Thoracic aorta endothelial cell (primary cell): ENCODE results near the gene HTR3A. TPM values are rescaled to one million over a fixed set of nuclear protein-coding genes. Genes with fewer than 3 reads are reported as not detected.

Experiments used
- total RNA-seq: library from RNA; depleted of rRNA; stranded (reverse); fragments of >200 nt; gene quantifications from 2 replicates; pipeline ENCODE4 v1.2.3, GENCODE V29; 2012

Gene HTR3A
- total RNA-seq: not detected in 2 replicates

GRCh38 chr11:113974741-113975470 is at the start of gene HTR3A:
HTR3A (plus strand) TSS chr11:113975108; CDS start chr11:113975326, 218 bp downstream.

Other genes starting within 250 kb of the HTR3A start
- 38.0 and 43.2 TPM in 2 replicates for gene ZW10, start 201.4 kb upstream of the HTR3A start, total RNA-seq
- gene CLDN25, start 195.3 kb upstream of the HTR3A start, total RNA-seq: not detected in 2 replicates
- 45.7 and 61.3 TPM in 2 replicates for gene USP28, start 99.5 kb upstream of the HTR3A start, total RNA-seq
- not detected in 2 replicates for gene HTR3B, start 70.3 kb upstream of the HTR3A start, total RNA-seq
- 12.2 and 15.7 TPM in 2 replicates for gene ZBTB16, start 84.6 kb downstream of the HTR3A start, total RNA-seq